Epithelial cell of esophagus (primary cell): ENCODE results near the gene CWH43.
A peak's percentile ranks its signal among the peaks of the same experiment; 100 is the strongest.
"Not testable (repeated sequence)": the region's sequence is repeated elsewhere in the genome, so short reads cannot be mapped to it uniquely, and the experiment has no call there.

ENCODE experiments used
- DNase-seq: peaks from one replicate; pipeline ENCODE4 v3.0.0; 2010; ENCODE audit warnings: low read depth
- H3K4me3 ChIP-seq: 2 replicates; pipeline ENCODE4 v1.5.1; 2011; ENCODE audit warnings: mild to moderate bottlenecking, low read length, control low read depth
- TF ChIP-seq, protein P1 (sequence below): IDR thresholded peaks from 2 replicates; pipeline ENCODE4 v1.5.1; 2011; ENCODE audit warnings: low read depth, mild to moderate bottlenecking, low read length, control low read depth, inconsistent platforms; ENCODE audit not compliant: insufficient read depth; ENCODE audit errors: missing control alignments

Gene CWH43

DNA sequence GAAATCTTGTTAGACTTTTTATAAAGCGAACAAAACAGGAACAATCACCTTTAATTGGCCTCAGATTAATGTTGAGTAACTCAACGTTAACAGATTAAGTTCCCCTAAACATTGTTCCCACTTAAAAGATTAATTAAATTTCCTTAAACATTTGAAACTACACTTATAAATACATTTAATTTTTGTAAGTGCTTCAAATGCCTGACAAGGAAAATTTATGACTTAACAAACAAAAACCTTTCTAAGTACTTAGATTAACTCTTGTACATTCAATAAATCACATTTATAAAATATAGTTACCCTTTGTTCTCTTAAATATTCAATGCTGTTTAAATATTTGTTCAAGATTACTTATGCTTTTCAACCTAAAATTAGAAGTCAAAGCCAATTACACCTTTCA lies 40.1 kb upstream of the CWH43 start:
- no peak for DNase-seq

DNA sequence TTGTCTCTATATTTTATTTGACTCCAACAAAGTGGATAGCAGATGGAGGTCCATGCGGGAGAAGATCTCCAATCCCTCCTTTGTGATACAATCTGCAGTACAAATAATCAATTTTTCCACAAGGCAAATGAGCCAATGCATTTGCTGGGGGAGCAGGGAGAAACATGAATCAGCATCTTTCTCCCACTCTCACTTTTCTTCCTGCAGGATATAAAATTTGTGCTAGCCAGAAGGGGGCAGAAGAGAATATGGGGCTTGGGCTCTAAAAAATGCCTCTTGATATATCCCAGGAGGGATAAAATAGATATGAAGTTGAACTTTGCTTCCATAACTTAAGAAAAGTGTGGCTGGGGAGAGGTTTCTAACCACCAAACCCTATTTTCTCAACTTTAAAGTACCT lies 38.3 kb upstream of the CWH43 start:
- H3K4me3 ChIP-seq, result no peak overlapping the region
- DNase-seq, result no peak
- TF ChIP-seq, protein P1, sequence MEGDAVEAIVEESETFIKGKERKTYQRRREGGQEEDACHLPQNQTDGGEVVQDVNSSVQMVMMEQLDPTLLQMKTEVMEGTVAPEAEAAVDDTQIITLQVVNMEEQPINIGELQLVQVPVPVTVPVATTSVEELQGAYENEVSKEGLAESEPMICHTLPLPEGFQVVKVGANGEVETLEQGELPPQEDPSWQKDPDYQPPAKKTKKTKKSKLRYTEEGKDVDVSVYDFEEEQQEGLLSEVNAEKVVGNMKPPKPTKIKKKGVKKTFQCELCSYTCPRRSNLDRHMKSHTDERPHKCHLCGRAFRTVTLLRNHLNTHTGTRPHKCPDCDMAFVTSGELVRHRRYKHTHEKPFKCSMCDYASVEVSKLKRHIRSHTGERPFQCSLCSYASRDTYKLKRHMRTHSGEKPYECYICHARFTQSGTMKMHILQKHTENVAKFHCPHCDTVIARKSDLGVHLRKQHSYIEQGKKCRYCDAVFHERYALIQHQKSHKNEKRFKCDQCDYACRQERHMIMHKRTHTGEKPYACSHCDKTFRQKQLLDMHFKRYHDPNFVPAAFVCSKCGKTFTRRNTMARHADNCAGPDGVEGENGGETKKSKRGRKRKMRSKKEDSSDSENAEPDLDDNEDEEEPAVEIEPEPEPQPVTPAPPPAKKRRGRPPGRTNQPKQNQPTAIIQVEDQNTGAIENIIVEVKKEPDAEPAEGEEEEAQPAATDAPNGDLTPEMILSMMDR, result no peak

More for the DNA sequence above, 40.1 kb upstream of the CWH43 start:
- no peak overlapping the region for H3K4me3 ChIP-seq
- TF ChIP-seq, protein P1, result no peak

- no peak for DNase-seq
- no peak overlapping the region for H3K4me3 ChIP-seq
- TF ChIP-seq, protein P1, result no peak
Measured at GRCh38 chr4:48949086-48949485, 37.0 kb upstream of the CWH43 start.

- no peak overlapping the region for H3K4me3 ChIP-seq
- TF ChIP-seq, protein P1, result no peak
- DNase-seq, result peak; percentile 93
Measured at GRCh38 chr4:48949518-48950219, 36.4 kb upstream of the CWH43 start.

DNA sequence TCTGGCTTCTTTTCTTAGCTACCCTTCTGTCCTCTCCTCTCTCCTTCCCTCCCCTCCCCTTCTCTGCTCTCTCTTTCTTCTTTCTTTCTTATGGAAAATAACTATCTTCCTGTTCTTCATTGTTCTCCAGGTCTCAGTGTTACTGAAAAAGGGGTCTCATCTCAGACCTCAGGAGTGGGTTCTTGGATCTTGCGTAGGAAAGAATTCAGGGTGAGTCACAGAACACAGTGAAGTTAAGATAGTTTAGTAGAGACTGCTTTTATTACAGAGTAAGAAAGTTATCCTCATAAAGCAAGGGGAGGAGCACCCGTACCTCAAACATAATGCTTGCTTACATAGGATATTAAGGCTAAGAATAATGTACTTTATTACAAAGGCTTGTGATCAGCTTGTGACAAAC lies 31.8 kb upstream of the CWH43 start:
- no peak overlapping the region for H3K4me3 ChIP-seq
- DNase-seq, result peak; percentile 29
- TF ChIP-seq, protein P1, result no peak

- H3K4me3 ChIP-seq, DNase-seq: not testable (repeated sequence)
Measured at GRCh38 chr4:48957366-48957765, 28.7 kb upstream of the CWH43 start.

DNA sequence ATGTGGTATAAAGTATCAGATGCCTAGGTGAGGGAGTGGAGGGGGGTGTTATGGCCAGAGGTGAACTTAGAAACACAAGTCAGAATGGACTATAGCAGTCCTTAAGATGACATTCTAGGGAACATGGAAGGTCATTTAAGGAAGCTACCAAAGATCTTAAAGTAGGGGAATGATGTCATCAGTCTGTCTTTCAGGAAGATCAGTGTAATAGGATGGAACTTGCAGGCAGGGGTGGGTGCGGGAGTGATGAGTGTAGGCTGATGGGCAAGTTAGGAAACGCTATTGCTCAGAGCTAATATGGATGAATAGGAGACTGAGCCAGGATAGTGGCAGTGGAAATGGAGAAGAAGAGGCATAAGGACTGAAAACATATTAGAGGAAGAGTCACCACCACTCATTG lies 27.5 kb upstream of the CWH43 start:
- no peak overlapping the region for H3K4me3 ChIP-seq

More for the DNA sequence above, 27.5 kb upstream of the CWH43 start:
- TF ChIP-seq, protein P1, result no peak
- peak; percentile 85 for DNase-seq
